Adrenal gland (tissue), 12 donors: ENCODE results near the gene ZNF503. TPM values are rescaled to one million over a fixed set of nuclear protein-coding genes. Genes with fewer than 3 reads are reported as not detected.

Experiments used
- DNase-seq, 7 donors: peaks; one replicate each; pipeline ENCODE4 v3.0.0-alpha.2; 2019 to 2020
- H3K27ac ChIP-seq, 5 donors: fragments of 200-600 bp; sonication (generic) in 4 of 5; 1 replicate in 3 of 5; 2 replicates in 2 of 5; pipeline versions ENCODE4 v1.5.1 to v1.8.0; 2016 to 2020; ENCODE audit warnings: mild to moderate bottlenecking in 1 of 5
- H3K27me3 ChIP-seq: fragments of 200-600 bp; 2 replicates; pipeline ENCODE4 v1.8.0; 2021
- H3K36me3 ChIP-seq, 2 donors: fragments of 200-600 bp; replicated peaks in 1 of 2; 1 replicate in 1 of 2; 2 replicates in 1 of 2; pipeline versions ENCODE4 v1.5.1 to v1.8.0; 2018 to 2022
- H3K4me1 ChIP-seq, 2 donors: fragments of 200-600 bp; replicated peaks in 1 of 2; 1 replicate in 1 of 2; 2 replicates in 1 of 2; pipeline versions ENCODE4 v1.5.1 to v1.8.0; 2018 to 2021
- H3K4me3 ChIP-seq, 4 donors: fragments of 200-600 bp; sonication (generic) in 3 of 4; one replicate each; pipeline ENCODE4 v1.5.1; 2016 to 2018
- H3K9me3 ChIP-seq, 3 donors: fragments of 200-600 bp; sonication (generic) in 1 of 3; replicated peaks in 1 of 3; 1 replicate in 2 of 3; 2 replicates in 1 of 3; pipeline versions ENCODE4 v1.5.1 to v1.8.0; 2016 to 2021
- POLR2A ChIP-seq, 2 donors: fragments of 450-650 bp; IDR thresholded peaks; one replicate each; pipeline ENCODE4 v1.6.1; 2017; ENCODE audit warnings: antibody characterized with exemption in 2 of 2, mild to moderate bottlenecking in 2 of 2, moderate library complexity in 1 of 2
- WGBS, 4 donors: extraction: QIAGEN DNeasy Blood & Tissue Kit in 2 of 4; methylation state at CpG; one replicate each; pipeline versions ENCODE4 v1.1.5 to v1.1.7; 2013 to 2017; 5-methylcytosine and 5-hydroxymethylcytosine counted together
- intact Hi-C, 2 donors: fragments of 100-400 bp; cut with DNase I; formaldehyde crosslinking; loops; one replicate each; pipeline versions ENCODE4 v1.14.1 to v1.15.0; 2022 to 2023
- polyA plus RNA-seq, 3 donors: library from polyadenylated mRNA; stranded (reverse); fragments of 200-250 nt in 2 of 3; fragments of 350-450 nt in 1 of 3; fragmentation: Illumina TruSeq in 1 of 3; extraction: RNeasy Lipid Tissue Mini Kit (QIAGEN cat#74804) in 1 of 3; gene quantifications; one replicate each; pipeline ENCODE4 v1.2.3, GENCODE V29; 2013 to 2014
- total RNA-seq, 9 donors: library from RNA; depleted of rRNA in 4 of 9; stranded (reverse); fragments of >200 nt in 4 of 9; fragments of 120-200 nt in 1 of 9; fragmentation: NEBNext Ultra II Directional in 1 of 9; extraction: Animal tissue kit (Norgen Biotek cat#: 25700) in 1 of 9; gene quantifications; one replicate each; pipeline versions ENCODE4 v1.1.0 to v1.2.4, GENCODE V29; 2013 to 2023
- TF ChIP-seq, protein P1 (sequence below), 6 experiments: fragments of 450-650 bp in 4 of 6; fragments of 200-600 bp in 2 of 6; sonication (generic) in 1 of 6; IDR thresholded peaks; 1 replicate in 5 of 6; 2 replicates in 1 of 6; pipeline versions ENCODE4 v1.5.1 to v1.8.0; 2016 to 2021; ENCODE audit warnings: antibody characterized with exemption in 6 of 6, mild to moderate bottlenecking in 2 of 6, moderate library complexity in 1 of 6
- donor health status: healthy with polysubstance abuse.
- donor health status: Bipolar disorder and iron deficiency.
- donor health status: DM: yes; HTN: yes; CAD: no.
- donor health status: DM: no; HTN: no; CAD: no.
- donor health status: DM: no; HTN: no; CAD: no.
- donor health status: DM: yes; HTN: yes; CAD: no.

The ZNF503 gene
- total and polyA plus RNA-seq, 12 donors = 5.4 to 129 (median 46.0) TPM

- Histone ChIP-seq H3K9me3 (no peaks in the 10 kb centered on the region), H3K4me3 (no peak overlapping the region), H3K36me3 (no peaks in the 10 kb centered on the region), H3K27ac (no peak overlapping the region), H3K27me3 (no peaks in the 10 kb centered on the region), H3K4me1 (peaks cover 6 to 7% of the 10 kb centered on the region in 2 donors)
- intact Hi-C loops = no loop called here
- no peak for DNase-seq
- TF ChIP-seq POLR2A (IDR thresholded peaks at IDR 0.05) = no peak
- TF ChIP-seq, protein P1, sequence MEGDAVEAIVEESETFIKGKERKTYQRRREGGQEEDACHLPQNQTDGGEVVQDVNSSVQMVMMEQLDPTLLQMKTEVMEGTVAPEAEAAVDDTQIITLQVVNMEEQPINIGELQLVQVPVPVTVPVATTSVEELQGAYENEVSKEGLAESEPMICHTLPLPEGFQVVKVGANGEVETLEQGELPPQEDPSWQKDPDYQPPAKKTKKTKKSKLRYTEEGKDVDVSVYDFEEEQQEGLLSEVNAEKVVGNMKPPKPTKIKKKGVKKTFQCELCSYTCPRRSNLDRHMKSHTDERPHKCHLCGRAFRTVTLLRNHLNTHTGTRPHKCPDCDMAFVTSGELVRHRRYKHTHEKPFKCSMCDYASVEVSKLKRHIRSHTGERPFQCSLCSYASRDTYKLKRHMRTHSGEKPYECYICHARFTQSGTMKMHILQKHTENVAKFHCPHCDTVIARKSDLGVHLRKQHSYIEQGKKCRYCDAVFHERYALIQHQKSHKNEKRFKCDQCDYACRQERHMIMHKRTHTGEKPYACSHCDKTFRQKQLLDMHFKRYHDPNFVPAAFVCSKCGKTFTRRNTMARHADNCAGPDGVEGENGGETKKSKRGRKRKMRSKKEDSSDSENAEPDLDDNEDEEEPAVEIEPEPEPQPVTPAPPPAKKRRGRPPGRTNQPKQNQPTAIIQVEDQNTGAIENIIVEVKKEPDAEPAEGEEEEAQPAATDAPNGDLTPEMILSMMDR (IDR thresholded peaks at IDR 0.05) = no peak
- 57 to 83% (median 66%) methylated on average over 1 of the region's 1 CpG for WGBS, 4 donors
Measured at GRCh38 chr10:75355706-75356105, 45.9 kb downstream of the ZNF503 start.

DNA sequence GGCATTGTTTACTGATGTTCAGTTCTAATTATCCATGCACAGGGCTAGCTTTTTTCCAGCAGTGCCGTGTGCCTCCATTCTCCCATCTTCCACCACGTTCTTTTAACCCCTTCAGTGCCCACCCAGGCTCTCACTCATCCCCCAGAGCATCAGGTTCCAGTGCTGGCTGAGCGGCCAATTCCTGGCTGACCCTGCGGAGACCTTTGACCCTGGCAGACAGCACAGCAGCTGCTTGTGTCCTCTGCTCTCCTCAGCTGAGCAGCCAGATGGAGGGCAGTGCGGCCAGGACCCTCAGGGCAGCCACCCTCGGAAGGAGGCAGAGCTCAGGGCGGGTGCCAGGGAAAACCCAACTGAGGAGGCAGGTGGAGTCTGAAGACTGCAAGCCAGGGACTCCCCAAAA, 48.4 kb downstream of the ZNF503 start:
- 59 to 68% (median 64%) methylated on average over 4 to 7 of the region's 7 CpGs for WGBS, 4 donors
- DNase-seq = peak in 1 of 7 donors; percentile 41
- Histone ChIP-seq H3K27ac (peak overlapping the region in 2 of 5 donors; percentile 47 to 58), H3K4me1 (peaks cover 6 to 7% of the 10 kb centered on the region in 2 donors), H3K4me3 (no peak overlapping the region), H3K36me3 (no peaks in the 10 kb centered on the region), H3K9me3 (no peaks in the 10 kb centered on the region), H3K27me3 (no peaks in the 10 kb centered on the region)
- TF ChIP-seq, protein P1 (IDR thresholded peaks at IDR 0.05) = no peak
- TF ChIP-seq POLR2A (IDR thresholded peaks at IDR 0.05) = no peak
- intact Hi-C loops = no loop called here

GRCh38 chr10:75352650-75353049, 48.9 kb downstream of the ZNF503 start:
- intact Hi-C loops = no loop called here
- Histone ChIP-seq H3K9me3 (no peaks in the 10 kb centered on the region), H3K4me3 (no peak overlapping the region), H3K27me3 (no peaks in the 10 kb centered on the region), H3K4me1 (peaks cover 6 to 7% of the 10 kb centered on the region in 2 donors), H3K36me3 (no peaks in the 10 kb centered on the region), H3K27ac (peak overlapping the region in 2 of 5 donors; percentile 47 to 58)
- DNase-seq = peak; percentile 46 to 77 (median 61)
- TF ChIP-seq, protein P1 (IDR thresholded peaks at IDR 0.05) = no peak
- TF ChIP-seq POLR2A (IDR thresholded peaks at IDR 0.05) = no peak
- 41 to 57% (median 51%) methylated on average over 5 of the region's 5 CpGs for WGBS, 4 donors

GRCh38 chr10:75351637-75352036, 49.9 kb downstream of the ZNF503 start:
- 94 to 100% (median 99%) methylated on average over 3 of the region's 3 CpGs for WGBS, 4 donors
- DNase-seq = no peak
- no peak overlapping the region for H3K27ac ChIP-seq

More at GRCh38 chr10:75351637-75352036, 49.9 kb downstream of the ZNF503 start:
- Histone ChIP-seq H3K9me3 (no peaks in the 10 kb centered on the region), H3K27me3 (no peaks in the 10 kb centered on the region), H3K4me1 (peaks cover 6 to 7% of the 10 kb centered on the region in 2 donors), H3K36me3 (no peaks in the 10 kb centered on the region), H3K4me3 (no peak overlapping the region)
- intact Hi-C loops = no loop called here
- no peak for TF ChIP-seq POLR2A (IDR thresholded peaks at IDR 0.05)
- TF ChIP-seq, protein P1 (IDR thresholded peaks at IDR 0.05) = no peak
